ENCODE results near the gene SLC17A1. TPM values are rescaled to one million over a fixed set of nuclear protein-coding genes. Genes with fewer than 3 reads are reported as not detected.

Gene SLC17A1
- total RNA-seq, 1 donor, result not detected

GRCh38 chr6:25821341-25821740 is 10.5 kb downstream of the SLC17A1 start:
- TF ChIP-seq, protein P1, sequence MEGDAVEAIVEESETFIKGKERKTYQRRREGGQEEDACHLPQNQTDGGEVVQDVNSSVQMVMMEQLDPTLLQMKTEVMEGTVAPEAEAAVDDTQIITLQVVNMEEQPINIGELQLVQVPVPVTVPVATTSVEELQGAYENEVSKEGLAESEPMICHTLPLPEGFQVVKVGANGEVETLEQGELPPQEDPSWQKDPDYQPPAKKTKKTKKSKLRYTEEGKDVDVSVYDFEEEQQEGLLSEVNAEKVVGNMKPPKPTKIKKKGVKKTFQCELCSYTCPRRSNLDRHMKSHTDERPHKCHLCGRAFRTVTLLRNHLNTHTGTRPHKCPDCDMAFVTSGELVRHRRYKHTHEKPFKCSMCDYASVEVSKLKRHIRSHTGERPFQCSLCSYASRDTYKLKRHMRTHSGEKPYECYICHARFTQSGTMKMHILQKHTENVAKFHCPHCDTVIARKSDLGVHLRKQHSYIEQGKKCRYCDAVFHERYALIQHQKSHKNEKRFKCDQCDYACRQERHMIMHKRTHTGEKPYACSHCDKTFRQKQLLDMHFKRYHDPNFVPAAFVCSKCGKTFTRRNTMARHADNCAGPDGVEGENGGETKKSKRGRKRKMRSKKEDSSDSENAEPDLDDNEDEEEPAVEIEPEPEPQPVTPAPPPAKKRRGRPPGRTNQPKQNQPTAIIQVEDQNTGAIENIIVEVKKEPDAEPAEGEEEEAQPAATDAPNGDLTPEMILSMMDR (IDR thresholded peaks at IDR 0.05; ENCODE audit: extremely low read depth, low read depth, low read length), result no peak
- Histone ChIP-seq H3K36me3 (ENCODE audit: insufficient read depth, low read length) (no peaks in the 10 kb centered on the region), H3K4me3 (ENCODE audit: insufficient read depth, low read length) (no peak overlapping the region), H4K20me1 (ENCODE audit: insufficient read depth, low read length) (no peaks in the 10 kb centered on the region), H3K79me2 (ENCODE audit: insufficient read depth, low read length) (no peaks in the 10 kb centered on the region), H3K4me1 (ENCODE audit: insufficient read depth, low read length) (no peaks in the 10 kb centered on the region), H3K27me3 (ENCODE audit: insufficient read depth, low read length) (no peaks in the 10 kb centered on the region), H3K27ac (ENCODE audit: low read depth, low read length) (no peak overlapping the region), H3K9me3 (ENCODE audit: low read depth, low read length) (no peaks in the 10 kb centered on the region), H2AFZ (ENCODE audit: low read length) (no peak overlapping the region), H3K4me2 (ENCODE audit: insufficient read depth, low read length) (no peak overlapping the region)
- no peak for DNase-seq (ENCODE audit: insufficient read length, low spot score, missing footprints)

GRCh38 chr6:25816252-25816651 is 15.6 kb downstream of the SLC17A1 start:
- no peaks in the 10 kb centered on the region for H3K36me3 ChIP-seq (ENCODE audit: insufficient read depth, low read length)
- H3K27me3 ChIP-seq (ENCODE audit: insufficient read depth, low read length), result no peaks in the 10 kb centered on the region
- no peak overlapping the region for H3K27ac ChIP-seq (ENCODE audit: low read depth, low read length)
- no peaks in the 10 kb centered on the region for H3K9me3 ChIP-seq (ENCODE audit: low read depth, low read length)
- H3K4me3 ChIP-seq (ENCODE audit: insufficient read depth, low read length), result no peak overlapping the region
- no peak overlapping the region for H3K4me2 ChIP-seq (ENCODE audit: insufficient read depth, low read length)
- TF ChIP-seq, protein P1 (IDR thresholded peaks at IDR 0.05; ENCODE audit: extremely low read depth, low read depth, low read length), result no peak
- H2AFZ ChIP-seq (ENCODE audit: low read length), result no peak overlapping the region
- no peaks in the 10 kb centered on the region for H3K4me1 ChIP-seq (ENCODE audit: insufficient read depth, low read length)
- H4K20me1 ChIP-seq (ENCODE audit: insufficient read depth, low read length), result no peaks in the 10 kb centered on the region
- H3K79me2 ChIP-seq (ENCODE audit: insufficient read depth, low read length), result no peaks in the 10 kb centered on the region
- DNase-seq (ENCODE audit: insufficient read length, low spot score, missing footprints), result no peak

DNA sequence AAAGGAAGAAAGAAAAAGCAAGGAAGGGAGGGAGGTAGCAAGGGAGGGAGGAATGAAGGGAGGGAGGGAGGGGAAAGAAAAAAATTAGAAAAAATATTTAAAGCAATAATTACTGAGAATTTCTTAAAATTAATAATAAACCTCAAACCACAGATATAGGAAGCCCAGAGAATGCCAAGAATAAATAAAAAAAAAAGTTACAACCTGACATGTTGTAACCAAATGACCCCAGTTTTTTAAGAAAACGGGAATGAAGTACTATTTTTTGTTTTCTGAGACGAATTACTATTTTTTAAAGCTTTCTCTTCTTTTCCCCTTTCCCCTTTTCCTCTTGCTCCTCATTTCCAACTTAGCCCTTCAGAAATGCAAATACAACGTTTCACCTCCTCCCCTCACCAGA is 16.7 kb downstream of the SLC17A1 start:
- Histone ChIP-seq H2AFZ (ENCODE audit: low read length) (no peak overlapping the region), H3K9me3 (ENCODE audit: low read depth, low read length) (no peaks in the 10 kb centered on the region), H3K79me2 (ENCODE audit: insufficient read depth, low read length) (no peaks in the 10 kb centered on the region), H4K20me1 (ENCODE audit: insufficient read depth, low read length) (no peaks in the 10 kb centered on the region), H3K27me3 (ENCODE audit: insufficient read depth, low read length) (no peaks in the 10 kb centered on the region), H3K27ac (ENCODE audit: low read depth, low read length) (no peak overlapping the region), H3K4me2 (ENCODE audit: insufficient read depth, low read length) (no peak overlapping the region), H3K36me3 (ENCODE audit: insufficient read depth, low read length) (no peaks in the 10 kb centered on the region), H3K4me1 (ENCODE audit: insufficient read depth, low read length) (no peaks in the 10 kb centered on the region), H3K4me3 (ENCODE audit: insufficient read depth, low read length) (no peak overlapping the region)
- TF ChIP-seq, protein P1 (IDR thresholded peaks at IDR 0.05; ENCODE audit: extremely low read depth, low read depth, low read length), result no peak
- DNase-seq (ENCODE audit: insufficient read length, low spot score, missing footprints), result no peak

DNA sequence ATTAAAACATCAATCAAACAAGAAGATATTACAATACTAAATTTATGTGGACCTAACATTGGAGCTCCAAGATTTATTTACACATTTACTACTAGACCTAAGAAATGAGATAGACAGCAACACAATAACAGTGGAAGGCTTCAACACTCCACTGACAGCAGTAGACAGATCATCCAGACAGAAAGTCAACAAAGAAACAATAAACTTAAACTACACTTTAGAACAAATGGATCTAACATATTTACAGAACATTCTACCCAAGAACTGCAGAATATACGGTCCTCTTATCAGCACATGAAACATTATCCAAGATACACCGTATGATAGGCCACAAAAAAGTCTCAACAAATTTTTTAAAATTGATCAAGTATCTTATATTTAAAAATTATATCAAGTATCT is 27.0 kb downstream of the SLC17A1 start:
- Histone ChIP-seq H3K27me3 (ENCODE audit: insufficient read depth, low read length) (no peaks in the 10 kb centered on the region), H3K4me3 (ENCODE audit: insufficient read depth, low read length) (no peak overlapping the region)

More for the DNA sequence above, 27.0 kb downstream of the SLC17A1 start:
- Histone ChIP-seq H4K20me1 (ENCODE audit: insufficient read depth, low read length) (no peaks in the 10 kb centered on the region), H3K4me1 (ENCODE audit: insufficient read depth, low read length) (no peaks in the 10 kb centered on the region), H2AFZ (ENCODE audit: low read length) (no peak overlapping the region), H3K36me3 (ENCODE audit: insufficient read depth, low read length) (no peaks in the 10 kb centered on the region), H3K27ac (ENCODE audit: low read depth, low read length) (no peak overlapping the region), H3K9me3 (ENCODE audit: low read depth, low read length) (no peaks in the 10 kb centered on the region), H3K4me2 (ENCODE audit: insufficient read depth, low read length) (no peak overlapping the region), H3K79me2 (ENCODE audit: insufficient read depth, low read length) (no peaks in the 10 kb centered on the region)
- no peak for DNase-seq (ENCODE audit: insufficient read length, low spot score, missing footprints)
- TF ChIP-seq, protein P1 (IDR thresholded peaks at IDR 0.05; ENCODE audit: extremely low read depth, low read depth, low read length), result no peak
